NCI-H1092 (cell line): ENCODE measurements around the gene ARHGEF7.
A peak's percentile ranks its signal among the peaks of the same experiment; 100 is the strongest.

Experiments
- DNase-seq: peaks from one replicate; lab custom pipeline; 2025; lab: John Stamatoyannopoulos, UW

ARHGEF7 gene

GRCh38 chr13:111139873-111140561 is 24.9 kb downstream of the ARHGEF7 start:
- DNase-seq: peak; percentile 76

GRCh38 chr13:111140562-111141105 is 25.5 kb downstream of the ARHGEF7 start:
- no peak for DNase-seq

GRCh38 chr13:111142472-111142871 is 27.4 kb downstream of the ARHGEF7 start:
- no peak for DNase-seq

- DNase-seq: no peak
Measured at GRCh38 chr13:111143865-111144540, 28.9 kb downstream of the ARHGEF7 start.

- no peak for DNase-seq
Measured at GRCh38 chr13:111145071-111145470, 30.0 kb downstream of the ARHGEF7 start.

GRCh38 chr13:111145506-111145905 is 30.4 kb downstream of the ARHGEF7 start:
- no peak for DNase-seq

- DNase-seq: no peak
Measured at GRCh38 chr13:111152844-111153243, 37.7 kb downstream of the ARHGEF7 start.

GRCh38 chr13:111153279-111153976 is 38.3 kb downstream of the ARHGEF7 start:
- peak; percentile 92 for DNase-seq

GRCh38 chr13:111153977-111154332 is 38.8 kb downstream of the ARHGEF7 start:
- no peak for DNase-seq

GRCh38 chr13:111156421-111156820 is 41.3 kb downstream of the ARHGEF7 start:
- no peak for DNase-seq

- DNase-seq: no peak
Measured at GRCh38 chr13:111158136-111158805, 43.2 kb downstream of the ARHGEF7 start.

- DNase-seq: no peak
Measured at GRCh38 chr13:111159362-111160320, 44.5 kb downstream of the ARHGEF7 start.

- no peak for DNase-seq
Measured at GRCh38 chr13:111160648-111161047, 45.5 kb downstream of the ARHGEF7 start.

GRCh38 chr13:111161601-111162600 is 46.8 kb downstream of the ARHGEF7 start:
- DNase-seq: no peak

GRCh38 chr13:111165241-111166010 is 50.3 kb downstream of the ARHGEF7 start:
- no peak for DNase-seq

GRCh38 chr13:111166882-111167675 is 52.0 kb downstream of the ARHGEF7 start:
- DNase-seq: peak; percentile 17

GRCh38 chr13:111168107-111168506 is 53.0 kb downstream of the ARHGEF7 start:
- no peak for DNase-seq

GRCh38 chr13:111171112-111171511 is 56.0 kb downstream of the ARHGEF7 start:
- no peak for DNase-seq
